PC-3 (cell line): Measurements from ENCODE around the gene LRRC70.

Source experiments
- CTCF ChIP-seq: fragments of 300-600 bp; sonication (generic); conservative IDR thresholded peaks from 2 replicates; pipeline ENCODE4 v1.5.1; 2017; ENCODE audit warnings: antibody characterized with exemption, low read depth, mild to moderate bottlenecking, low read length
- EZH2 ChIP-seq: fragments of 300-600 bp; sonication (generic); IDR thresholded peaks from one replicate; pipeline ENCODE4 v1.6.1; 2017; ENCODE audit warnings: antibody characterized with exemption, mild to moderate bottlenecking, low read length; ENCODE audit not compliant: unreplicated experiment

GRCh38 chr5:62627121-62627520, 48.5 kb downstream of the LRRC70 start:
- TF ChIP-seq CTCF (no peak), EZH2 (no peak)
